22Rv1 (cell line): ENCODE measurements around the gene NOC2L.

Experiments used
- H3K27ac ChIP-seq: fragments of 450-650 bp; 2 replicates; pipeline ENCODE4 v1.5.1; 2017
- ZFX ChIP-seq: fragments of 450-650 bp; IDR thresholded peaks from 2 replicates; pipeline ENCODE4 v1.6.1; 2017; ENCODE audit warnings: antibody characterized with exemption, borderline replicate concordance
- TF ChIP-seq, protein P1 (sequence below): fragments of 450-650 bp; IDR thresholded peaks from 2 replicates; pipeline ENCODE4 v1.5.1; 2017; ENCODE audit warnings: mild to moderate bottlenecking

Gene NOC2L

DNA sequence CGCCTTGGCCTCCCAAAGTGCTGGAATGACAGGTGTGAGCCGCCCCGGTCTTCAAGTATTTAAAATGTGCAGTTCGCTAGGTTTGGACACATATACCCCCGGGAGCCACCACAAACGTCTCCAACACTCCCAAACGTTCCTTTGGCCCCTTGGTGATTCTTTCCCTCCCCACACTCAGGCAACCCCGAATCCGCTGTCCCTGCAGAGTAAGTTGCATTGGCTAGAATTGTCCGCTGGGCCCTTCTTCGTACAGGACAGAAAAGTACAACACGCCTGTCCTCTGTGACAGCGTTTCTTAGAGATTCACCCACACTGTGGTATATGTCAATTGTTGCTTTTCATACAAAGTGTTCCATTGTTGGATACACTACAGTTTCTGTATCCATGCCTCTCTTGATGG, 26.1 kb upstream of the NOC2L start:
- no peak overlapping the region for H3K27ac ChIP-seq
- no peak for TF ChIP-seq ZFX
- TF ChIP-seq, protein P1, sequence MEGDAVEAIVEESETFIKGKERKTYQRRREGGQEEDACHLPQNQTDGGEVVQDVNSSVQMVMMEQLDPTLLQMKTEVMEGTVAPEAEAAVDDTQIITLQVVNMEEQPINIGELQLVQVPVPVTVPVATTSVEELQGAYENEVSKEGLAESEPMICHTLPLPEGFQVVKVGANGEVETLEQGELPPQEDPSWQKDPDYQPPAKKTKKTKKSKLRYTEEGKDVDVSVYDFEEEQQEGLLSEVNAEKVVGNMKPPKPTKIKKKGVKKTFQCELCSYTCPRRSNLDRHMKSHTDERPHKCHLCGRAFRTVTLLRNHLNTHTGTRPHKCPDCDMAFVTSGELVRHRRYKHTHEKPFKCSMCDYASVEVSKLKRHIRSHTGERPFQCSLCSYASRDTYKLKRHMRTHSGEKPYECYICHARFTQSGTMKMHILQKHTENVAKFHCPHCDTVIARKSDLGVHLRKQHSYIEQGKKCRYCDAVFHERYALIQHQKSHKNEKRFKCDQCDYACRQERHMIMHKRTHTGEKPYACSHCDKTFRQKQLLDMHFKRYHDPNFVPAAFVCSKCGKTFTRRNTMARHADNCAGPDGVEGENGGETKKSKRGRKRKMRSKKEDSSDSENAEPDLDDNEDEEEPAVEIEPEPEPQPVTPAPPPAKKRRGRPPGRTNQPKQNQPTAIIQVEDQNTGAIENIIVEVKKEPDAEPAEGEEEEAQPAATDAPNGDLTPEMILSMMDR, result no peak

DNA sequence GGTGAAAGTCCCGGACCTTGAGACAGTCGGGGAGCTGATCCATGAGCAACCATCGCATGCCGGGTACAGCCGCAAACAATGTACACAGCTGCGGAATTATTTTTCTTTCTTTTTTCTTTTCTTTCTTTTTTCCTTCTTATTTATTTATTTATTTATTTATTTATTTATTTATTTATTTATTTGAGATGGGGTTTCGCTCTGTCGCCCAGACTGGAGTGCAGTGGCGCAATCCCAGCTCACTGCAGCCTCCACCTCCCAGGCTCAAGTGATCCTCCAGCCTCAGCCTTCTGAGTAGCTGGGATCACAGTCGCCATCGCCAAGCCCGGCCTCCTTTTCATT, 25.4 kb upstream of the NOC2L start:
- no peak overlapping the region for H3K27ac ChIP-seq
- TF ChIP-seq, protein P1, result peak; percentile 20
- TF ChIP-seq ZFX, result no peak

DNA sequence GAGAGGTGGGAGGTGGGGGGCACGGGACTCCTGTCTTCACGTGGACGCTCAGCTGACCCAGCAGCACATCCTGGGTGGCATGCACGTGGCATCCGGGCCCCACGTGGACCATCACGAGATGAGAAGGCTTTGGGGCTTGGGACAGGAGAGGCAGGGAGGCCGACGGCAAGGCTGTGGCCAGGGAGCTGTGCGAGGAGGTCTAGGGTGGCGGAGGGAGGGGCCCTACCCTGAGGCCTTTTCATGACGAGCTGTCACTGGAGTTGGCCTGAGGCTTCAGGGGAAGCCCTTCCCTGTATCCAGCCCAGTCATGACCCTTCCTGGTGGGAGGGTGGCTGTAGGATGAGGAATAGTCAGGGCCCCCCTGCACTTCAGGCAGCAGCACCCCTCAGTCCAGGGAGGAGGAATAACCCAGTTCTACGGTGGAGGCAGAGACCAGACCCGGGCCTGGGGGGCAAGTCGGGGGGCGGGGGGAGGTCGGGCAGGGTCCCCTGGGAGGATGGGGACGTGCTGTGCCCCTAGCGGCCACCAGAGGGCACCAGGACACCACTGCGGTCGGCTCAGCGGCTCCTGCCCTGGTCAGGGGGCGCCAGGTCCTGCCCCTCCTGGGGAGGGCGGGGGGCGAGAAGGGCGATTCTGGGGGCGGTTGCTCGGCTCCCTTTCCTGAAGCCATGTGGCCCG, 24.9 kb upstream of the NOC2L start:
- no peak overlapping the region for H3K27ac ChIP-seq
- TF ChIP-seq ZFX, result no peak
- TF ChIP-seq, protein P1, result peak; percentile 93

DNA sequence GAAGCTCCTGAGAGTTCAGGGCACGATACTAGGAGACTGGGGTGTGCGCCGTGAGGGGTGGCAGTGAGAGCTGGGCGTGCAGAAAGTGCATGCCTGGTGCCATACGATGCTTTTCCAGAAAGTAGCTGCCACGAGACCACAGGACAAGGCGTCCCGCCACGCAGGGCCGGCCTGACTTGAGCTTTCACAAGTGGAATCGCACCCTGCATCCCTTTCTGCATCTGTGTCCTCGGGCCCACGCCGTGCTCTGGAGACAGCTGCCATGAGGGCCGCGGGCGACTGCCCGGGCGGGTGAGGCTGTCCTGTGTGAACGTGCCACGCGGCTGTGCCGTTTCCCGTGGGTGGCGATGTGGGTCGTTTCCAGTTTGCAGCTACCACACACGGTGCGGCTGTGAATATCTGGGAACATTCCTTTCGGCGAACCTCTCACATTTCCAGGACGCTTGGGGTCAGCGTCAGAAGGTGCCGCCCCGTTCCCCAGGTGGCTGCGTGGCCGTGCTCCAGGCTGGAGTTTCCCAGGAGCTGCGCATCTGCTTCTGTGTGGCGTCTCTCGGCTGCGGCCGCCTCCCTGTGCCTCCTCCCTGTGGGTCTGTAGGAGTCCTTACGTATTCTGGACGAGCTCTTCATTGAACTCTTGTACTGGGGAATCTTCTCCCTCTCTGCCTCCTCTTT, 23.8 kb upstream of the NOC2L start:
- TF ChIP-seq, protein P1, result no peak
- no peak for TF ChIP-seq ZFX
- H3K27ac ChIP-seq, result no peak overlapping the region

DNA sequence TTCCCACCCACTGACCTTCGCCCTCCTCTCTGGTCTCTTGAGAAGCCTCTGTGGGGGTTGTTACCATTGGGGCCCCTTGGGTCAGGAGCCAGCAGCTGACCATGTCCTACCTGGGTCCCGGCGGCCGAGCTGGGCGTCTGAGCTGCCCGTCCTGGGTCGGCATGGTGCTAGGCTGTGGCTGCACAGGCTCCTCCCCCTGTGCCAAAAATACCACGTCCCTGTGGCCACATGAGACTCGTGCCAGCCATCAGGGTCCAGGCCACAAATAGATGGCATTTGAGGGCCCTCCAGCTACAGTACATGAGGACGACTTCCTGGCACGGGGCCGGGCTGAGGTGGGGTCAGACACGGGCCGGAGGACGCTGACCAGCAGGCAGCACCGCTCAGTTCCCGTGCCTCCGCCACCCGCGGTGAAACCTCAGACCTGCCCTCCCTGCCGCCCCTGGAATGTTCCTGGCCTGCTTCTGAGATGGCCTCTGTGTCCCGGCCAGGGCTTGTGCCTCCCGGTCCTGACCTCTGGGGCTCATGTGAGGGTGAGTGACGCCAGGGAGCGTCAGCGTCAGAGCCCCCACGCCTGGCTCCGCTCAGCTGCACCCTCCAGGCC, 23.0 kb upstream of the NOC2L start, which contains the start of gene PERM1:
PERM1 (minus strand) TSS at position 139 of the 604 bp plus-strand sequence. CDS start 1,064 bp downstream, outside the sequence.
- no peak within 1 kb of the TSS for H3K27ac ChIP-seq
- TF ChIP-seq ZFX, result no peak
- TF ChIP-seq, protein P1, result no peak

DNA sequence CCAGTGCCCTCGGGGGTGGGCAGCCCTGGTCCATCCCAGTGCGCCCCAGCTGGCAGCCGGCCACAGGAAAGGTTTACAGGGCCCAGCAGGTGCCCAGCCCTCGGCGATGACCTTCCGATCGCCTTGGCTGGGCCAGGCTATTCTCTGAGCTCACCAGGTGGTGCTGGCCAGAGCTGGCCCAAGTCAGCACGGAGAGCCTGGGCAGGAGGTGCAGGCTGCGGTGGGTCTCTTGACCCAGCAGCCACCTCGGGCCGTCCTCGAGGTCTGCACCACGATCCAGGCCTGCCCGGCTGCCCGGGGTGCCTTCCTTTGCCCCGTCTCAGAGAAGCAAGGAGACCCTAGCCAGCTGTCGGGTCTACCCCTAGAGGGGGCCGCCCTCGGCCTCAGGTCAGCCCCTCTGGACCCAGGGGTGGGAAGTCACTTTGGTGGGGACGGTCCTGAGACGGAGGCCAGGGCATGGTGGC, 22.5 kb upstream of the NOC2L start:
- no peak for TF ChIP-seq ZFX
- TF ChIP-seq, protein P1, result no peak
- H3K27ac ChIP-seq, result no peak overlapping the region
